NCI-H2029 treated with DMSO at 0.1 percent for 48 hours (cell line): ENCODE measurements around the gene FADD.
A peak's percentile ranks its signal among the peaks of the same experiment; 100 is the strongest.
"Not testable (repeated sequence)": the region's sequence is repeated elsewhere in the genome, so short reads cannot be mapped to it uniquely, and the experiment has no call there.

Source experiments
- DNase-seq: peaks from one replicate; lab custom pipeline; 2025; lab: John Stamatoyannopoulos, UW

FADD gene

GRCh38 chr11:70205049-70205725 lies 2.1 kb downstream of the FADD start:
- DNase-seq: no peak

- no peak for DNase-seq
Measured at GRCh38 chr11:70205766-70206165, 2.7 kb downstream of the FADD start.

- DNase-seq: no peak
Measured at GRCh38 chr11:70206226-70206981, 3.3 kb downstream of the FADD start.

- no peak for DNase-seq
Measured at GRCh38 chr11:70206982-70207376, 3.9 kb downstream of the FADD start.

- DNase-seq: no peak
Measured at GRCh38 chr11:70207531-70208131, 4.5 kb downstream of the FADD start.

GRCh38 chr11:70209391-70209912 lies 6.4 kb downstream of the FADD start:
- no peak for DNase-seq

GRCh38 chr11:70210051-70210501 lies 7.0 kb downstream of the FADD start:
- DNase-seq: no peak

GRCh38 chr11:70210530-70210929 lies 7.4 kb downstream of the FADD start:
- no peak for DNase-seq

GRCh38 chr11:70212227-70212811 lies 9.2 kb downstream of the FADD start:
- DNase-seq: peak; percentile 15

- not testable (repeated sequence) for DNase-seq
Measured at GRCh38 chr11:70217388-70217787, 14.3 kb downstream of the FADD start.

- not testable (repeated sequence) for DNase-seq
Measured at GRCh38 chr11:70218076-70218475, 15.0 kb downstream of the FADD start.

- DNase-seq: no peak
Measured at GRCh38 chr11:70220136-70220535, 17.0 kb downstream of the FADD start.

- DNase-seq: no peak
Measured at GRCh38 chr11:70220920-70221319, 17.8 kb downstream of the FADD start.

GRCh38 chr11:70225681-70226177 lies 22.6 kb downstream of the FADD start:
- DNase-seq: no peak

GRCh38 chr11:70226183-70226582 lies 23.1 kb downstream of the FADD start:
- DNase-seq: no peak

- no peak for DNase-seq
Measured at GRCh38 chr11:70226967-70227366, 23.9 kb downstream of the FADD start.

GRCh38 chr11:70229737-70230136 lies 26.6 kb downstream of the FADD start:
- DNase-seq: no peak

- DNase-seq: no peak
Measured at GRCh38 chr11:70230151-70230839, 27.2 kb downstream of the FADD start.

GRCh38 chr11:70230840-70231710 lies 28.0 kb downstream of the FADD start:
- DNase-seq: no peak

- no peak for DNase-seq
Measured at GRCh38 chr11:70233034-70233433, 29.9 kb downstream of the FADD start.

GRCh38 chr11:70233511-70233934 lies 30.4 kb downstream of the FADD start:
- no peak for DNase-seq
